Caki2 (cell line): Measurements from ENCODE around the gene EBF3. TPM values are rescaled to one million over a fixed set of nuclear protein-coding genes. Genes with fewer than 3 reads are reported as not detected.
A peak's percentile ranks its signal among the peaks of the same experiment; 100 is the strongest.

Experiments used
- DNase-seq: peaks from one replicate; pipeline ENCODE4 v3.0.0-alpha.2; 2015; ENCODE audit warnings: low read depth
- in situ Hi-C: cut with HindIII; loops from 2 replicates; pipeline ENCODE4 v1.10.0; 2016; ENCODE audit warnings: low sequenced_read_pairs, low pct_unique_long_range_greater_than_20kb, mixed read lengths
- total RNA-seq: library from RNA; depleted of rRNA; stranded (reverse); fragments of >200 nt; shearing (Covaris generic); gene quantifications from 2 replicates; pipeline ENCODE4 v1.2.3, GENCODE V29; 2014; ENCODE audit warnings: low replicate concordance

EBF3 gene
- total RNA-seq, 1 experiment from 2014 or later = not detected

DNA sequence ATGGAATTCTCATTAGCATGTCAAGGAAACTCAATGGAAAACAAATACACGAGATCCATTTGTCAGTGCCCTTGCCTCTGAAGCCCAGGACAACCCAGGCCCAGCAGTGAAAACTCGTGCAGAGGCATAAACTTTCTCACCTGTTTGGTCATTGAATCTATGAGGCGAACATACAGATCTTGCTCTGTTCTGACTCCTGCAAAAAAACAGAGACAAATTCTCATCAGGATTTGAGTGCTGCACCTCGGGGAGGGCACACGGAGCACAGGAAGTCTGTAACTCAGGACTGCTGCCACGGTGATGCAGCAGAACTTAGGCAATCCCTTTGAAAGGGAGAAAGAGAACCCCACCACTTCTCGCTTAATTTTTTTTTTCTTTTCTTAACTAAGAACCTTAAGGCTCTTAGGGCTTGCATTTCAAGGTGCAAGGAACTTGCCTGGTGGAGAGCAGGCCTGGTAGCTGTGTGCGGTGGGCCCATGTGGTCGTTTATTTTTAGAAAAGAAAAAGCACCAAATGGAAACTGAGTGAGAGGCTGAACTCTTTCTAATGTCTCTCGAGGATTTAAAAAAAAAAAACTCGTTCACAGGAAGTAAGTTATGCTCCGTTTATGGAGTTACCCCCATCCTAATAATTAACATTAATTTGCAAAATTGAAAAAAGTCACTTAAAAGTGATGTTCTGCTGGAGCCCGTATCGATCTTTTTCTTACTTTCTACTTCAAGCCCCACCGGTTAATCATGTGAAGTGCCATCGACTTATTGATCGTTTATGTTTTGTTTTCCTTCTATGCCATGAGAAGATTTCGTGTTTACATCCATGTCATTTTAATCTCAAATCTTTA, 1.8 kb downstream of the EBF3 start:
- in situ Hi-C loops = no loop called here
- no peak for DNase-seq

DNA sequence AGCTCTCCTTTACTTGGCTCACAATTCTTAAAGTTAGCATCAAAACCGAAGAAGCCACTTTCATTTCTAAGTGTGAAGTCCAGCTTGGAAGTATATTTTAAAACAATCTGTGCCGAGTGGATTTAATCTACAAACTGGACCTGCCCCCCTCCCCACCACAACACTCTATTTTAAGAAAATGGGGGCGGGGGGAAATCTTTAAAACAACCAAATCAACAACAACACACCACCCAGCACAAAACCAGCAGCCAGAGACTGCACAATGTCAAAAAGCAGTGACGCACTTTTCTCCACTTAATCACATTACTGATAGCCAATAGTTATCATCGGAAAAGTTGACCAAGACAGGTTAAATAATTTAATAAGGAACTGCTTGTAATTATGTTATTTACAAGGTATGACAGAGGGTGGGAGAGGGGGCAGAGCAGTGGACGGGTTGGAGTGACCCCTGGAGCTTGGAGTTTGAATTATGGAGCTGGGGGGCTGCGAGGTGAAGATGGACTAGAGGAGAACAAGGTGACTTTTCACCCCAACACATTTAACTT, 2.8 kb downstream of the EBF3 start:
- DNase-seq = no peak
- in situ Hi-C loops = no loop called here

DNA sequence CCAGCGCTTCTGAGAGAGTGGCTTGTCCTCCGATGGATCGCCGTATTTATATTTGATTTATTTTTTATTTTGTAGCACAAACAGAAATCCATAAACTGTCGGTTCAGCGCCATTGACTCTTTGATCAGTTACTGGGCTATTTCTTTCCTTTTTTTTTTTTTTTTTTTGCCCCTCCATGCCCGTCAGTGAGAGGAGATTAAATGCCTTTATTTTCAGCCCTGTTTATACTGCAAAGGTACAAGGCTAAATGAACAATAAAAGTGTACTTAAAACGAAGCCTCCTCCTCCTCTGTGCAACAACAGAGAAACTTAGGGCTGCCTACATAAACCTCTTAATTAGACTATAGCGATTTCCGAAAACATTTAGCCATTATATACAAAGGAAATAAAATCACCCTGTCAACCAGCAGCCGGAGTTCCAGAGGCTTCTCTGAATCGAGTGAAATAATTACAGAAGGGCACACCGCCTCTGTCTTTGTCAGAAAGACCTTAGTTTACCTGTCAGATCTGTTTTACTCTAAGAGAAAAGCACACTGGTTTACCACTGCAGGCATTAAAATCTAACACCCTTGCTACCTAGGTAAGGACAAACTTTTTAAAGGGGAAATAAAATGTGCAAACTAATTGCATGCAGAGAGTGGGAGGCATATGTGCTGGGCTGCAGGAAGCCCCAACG, 3.5 kb downstream of the EBF3 start:
- DNase-seq = no peak
- in situ Hi-C loops = no loop called here

DNA sequence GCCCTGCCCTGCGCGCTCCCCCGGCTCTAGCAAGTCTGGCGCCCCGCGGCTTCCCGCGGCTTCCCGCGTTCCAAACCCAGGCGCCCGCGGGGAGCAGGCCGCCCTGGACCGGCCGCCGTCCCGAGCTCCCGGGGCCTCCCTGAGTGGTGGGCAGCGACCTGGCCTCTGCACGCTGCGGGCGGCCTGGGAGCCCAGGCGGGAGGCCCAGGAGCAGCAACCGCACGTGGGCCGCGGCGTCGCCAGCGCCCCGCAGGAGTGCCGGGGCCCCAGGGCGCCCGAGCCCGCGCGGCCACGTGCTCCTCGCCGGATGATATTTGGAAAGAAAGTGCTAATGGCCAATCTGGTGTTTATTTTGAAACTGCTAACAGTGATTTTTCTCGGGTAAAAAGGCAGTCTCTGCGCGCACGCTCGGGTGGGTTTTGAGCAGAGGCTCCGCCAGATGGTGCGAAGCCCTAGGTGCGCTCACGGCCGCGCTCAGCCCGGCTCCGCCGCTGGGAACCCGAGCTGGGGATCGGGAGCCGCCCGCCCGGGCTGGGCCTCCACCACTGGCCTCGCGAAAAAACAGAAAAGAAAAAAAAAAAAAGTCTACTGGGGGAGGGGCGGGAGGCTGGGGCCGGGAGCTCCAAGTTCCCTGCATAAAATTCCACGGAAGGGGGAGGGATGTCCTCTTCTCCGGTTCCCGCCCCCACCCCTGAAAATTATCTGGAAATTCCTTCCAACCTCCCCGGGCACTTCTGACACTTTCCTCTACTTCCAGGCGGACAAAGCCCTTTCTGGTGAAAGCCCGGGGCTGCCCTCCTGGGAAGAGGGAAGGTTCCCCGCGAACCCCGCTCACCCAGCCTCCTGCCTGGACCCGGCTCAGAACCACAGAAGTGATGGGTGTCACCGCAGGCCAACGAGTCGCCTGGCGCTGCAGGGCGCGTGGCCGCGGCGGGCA, 4.3 kb downstream of the EBF3 start:
- DNase-seq = no peak
- in situ Hi-C loops = no loop called here

DNA sequence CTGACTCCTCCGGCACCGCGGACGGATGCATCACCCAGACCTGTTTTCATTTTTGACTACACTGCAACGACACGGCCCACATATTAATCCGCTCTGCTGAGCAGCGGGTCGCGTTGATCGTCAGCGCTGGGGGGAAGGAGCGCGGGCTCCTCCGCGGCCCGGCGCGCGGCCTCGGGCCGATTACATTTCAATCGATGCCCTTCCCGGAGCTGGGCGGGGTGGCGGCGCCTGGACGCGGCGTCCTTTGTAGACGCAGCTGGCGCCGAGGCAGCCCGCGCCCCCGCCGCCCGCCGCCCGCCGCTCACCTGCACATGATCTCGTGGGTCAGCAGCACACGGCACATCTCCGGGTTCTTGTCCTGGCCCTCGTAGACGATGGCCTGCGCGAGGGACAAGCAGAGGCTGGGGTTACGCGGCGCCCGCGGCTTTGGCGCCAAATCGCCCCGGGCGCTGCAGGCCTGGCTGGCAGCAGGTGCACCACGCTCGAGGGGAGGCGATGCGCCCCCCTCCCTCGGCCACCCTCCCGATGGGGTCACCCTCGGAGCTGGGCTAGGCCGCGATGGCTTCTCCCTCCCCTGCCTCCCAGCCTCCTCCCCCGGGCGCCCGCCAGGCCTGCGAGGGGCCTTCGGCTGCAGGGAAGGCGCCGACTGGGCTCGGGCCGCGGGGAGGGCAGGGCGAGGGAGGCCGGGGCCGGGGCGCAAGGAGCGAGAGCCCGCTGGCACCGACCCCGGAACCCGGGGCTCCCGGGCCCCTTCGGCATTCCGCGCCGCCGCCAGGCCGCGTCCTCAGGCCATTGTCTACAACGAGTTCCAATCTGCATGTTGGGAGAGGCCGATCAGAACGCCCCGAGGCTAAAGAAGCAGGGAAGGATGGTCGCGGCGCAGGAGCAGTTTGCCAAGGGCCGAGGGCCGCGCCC, 5.2 kb downstream of the EBF3 start:
- no peak for DNase-seq
- in situ Hi-C loops = no loop called here

DNA sequence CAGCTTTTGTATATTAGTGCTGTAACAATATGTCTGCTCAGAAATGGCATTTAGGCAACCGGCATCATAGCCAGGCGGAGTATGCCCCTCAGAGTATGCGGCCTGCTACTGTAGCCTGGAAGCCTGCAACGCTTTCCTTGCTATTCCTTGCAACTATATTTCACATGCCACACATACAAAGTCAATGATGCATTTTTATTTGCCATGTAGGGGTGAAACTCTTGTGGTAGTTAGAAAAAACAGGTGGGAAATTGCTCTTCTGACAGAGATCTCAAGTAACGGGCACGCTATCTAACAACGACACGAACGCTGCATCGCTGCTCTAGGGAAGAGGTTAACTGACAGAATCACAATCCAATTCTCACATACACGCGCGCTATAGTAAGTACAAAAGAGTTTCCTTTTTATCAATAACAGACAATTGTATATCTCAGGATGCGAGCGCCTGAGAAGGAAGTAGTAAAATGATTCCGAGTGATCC, 5.9 kb downstream of the EBF3 start:
- no peak for DNase-seq
- in situ Hi-C loops = no loop called here

DNA sequence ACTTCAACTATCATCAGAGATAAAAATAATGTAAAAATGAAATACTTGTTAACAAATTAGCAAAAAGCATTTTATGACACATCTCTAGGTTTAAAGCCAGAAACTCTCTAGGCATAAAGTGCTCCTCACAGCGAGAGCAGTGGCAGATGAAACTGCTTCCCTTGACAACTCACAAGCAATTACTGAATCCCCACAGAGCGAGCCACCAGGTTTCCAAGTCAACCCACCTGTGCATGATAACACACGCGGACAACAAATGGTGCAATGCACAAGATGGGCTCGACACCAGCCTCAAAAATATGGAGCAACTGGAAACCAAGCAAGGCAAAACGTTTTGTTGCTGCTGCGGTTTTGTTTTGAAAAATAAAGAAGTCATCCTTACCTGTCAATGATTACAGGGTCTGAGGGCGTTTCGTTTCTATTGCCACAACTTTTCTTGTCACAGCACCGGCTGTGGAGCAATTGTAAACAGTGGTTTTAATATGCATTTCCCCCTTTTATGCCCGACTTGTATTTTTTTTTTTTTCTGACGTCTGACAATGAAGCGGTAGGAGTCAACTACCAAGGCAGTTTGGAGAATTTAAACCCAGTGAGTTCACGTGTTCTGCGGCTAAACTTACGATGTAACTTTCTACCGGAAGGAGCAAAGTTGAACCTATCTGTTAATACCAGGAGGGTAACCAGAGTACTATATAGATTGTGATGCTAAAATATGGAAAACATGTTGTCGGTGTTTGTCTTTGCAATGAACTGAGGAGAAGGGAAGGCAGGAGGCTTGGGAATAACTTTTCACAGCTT, 7.0 kb downstream of the EBF3 start:
- in situ Hi-C loops = no loop called here
- no peak for DNase-seq

DNA sequence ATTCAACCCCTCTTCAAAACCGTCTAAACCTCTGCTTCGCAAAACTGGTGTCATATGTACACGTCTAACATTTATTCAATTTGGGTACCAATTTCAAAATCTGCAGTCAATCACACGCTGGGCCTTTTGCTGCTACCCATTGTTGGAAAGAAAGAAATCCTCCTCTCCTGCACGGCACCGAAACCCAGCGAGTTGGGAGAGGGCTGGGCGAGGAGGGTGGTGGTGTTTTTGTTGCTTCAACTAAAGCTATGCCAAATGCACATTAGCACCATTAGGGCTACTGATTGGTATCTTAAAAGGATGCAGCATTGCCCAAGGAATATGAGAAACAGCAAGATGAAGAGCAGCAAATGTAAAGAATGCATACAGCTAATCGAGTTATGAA, 7.8 kb downstream of the EBF3 start:
- in situ Hi-C loops = no loop called here

DNA sequence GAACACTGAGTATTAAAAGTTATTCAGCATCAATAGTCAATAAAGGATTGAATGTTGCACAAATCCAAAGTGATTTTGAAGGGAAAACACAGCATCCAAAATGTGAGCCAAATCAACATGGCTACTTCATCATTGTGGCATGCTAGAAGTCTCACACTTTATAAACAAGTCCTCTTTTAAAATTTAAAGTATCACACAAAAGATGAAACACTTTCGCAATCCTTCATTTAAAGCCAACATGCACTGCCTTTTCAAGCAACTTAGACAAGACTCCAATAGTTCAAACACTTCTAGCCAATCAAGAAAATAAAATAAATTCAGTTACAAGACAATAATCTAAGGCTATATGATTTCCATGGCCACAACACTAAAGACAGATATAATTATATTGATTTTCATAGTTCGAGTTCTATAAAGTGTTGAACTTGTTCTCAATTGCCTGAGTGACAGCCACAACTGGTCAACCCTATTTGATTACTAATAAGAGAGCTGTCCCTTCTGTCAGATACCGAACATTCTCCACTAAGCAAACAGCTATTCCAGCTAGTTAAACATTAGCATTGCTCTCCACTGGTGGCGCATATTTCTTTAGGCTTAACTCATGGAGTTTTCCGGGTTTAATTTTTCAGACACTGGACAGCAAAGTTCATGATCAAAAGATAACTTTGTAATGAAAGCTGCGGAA, 8.3 kb downstream of the EBF3 start:
- in situ Hi-C loops = no loop called here
- DNase-seq = peak; percentile 53

More for the DNA sequence above, 7.8 kb downstream of the EBF3 start:
- DNase-seq = no peak

DNA sequence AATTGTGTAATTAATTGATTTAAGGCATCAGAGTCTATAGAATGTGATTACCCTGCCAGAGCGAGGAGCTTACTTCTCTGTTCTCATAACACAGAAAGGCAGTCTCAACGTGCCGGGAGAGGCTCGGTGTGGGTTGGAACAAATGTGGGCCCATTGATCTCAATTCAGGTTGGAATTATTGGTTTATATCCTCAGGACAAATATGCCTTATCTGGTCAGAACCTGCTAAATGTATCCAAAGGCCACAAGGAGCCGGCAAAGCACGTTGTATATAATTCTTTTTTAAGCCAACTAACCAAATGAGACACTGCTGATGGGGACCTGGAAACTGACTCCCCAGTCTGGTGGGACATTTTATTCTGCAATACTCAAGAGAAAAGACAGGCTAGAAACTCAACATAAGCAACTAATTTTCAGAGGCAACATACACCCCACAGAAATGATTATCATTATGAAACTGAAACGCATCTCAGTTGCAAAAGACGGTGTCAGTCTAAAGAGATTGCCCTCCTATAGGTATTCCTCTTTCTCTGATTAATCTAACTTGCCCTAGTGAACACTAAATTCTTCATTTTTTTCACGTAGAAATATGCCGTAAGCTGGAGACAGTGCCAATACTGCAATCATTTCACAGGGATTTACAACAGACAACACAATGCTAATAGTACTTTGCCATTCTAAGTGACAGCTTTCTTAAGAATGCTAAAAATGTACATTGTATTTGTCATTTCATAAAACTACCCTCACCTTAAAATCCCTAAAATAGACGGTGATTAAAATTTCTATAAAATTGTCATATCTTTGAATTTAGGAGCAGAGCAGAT, 9.4 kb downstream of the EBF3 start:
- in situ Hi-C loops = no loop called here
- DNase-seq = no peak

DNA sequence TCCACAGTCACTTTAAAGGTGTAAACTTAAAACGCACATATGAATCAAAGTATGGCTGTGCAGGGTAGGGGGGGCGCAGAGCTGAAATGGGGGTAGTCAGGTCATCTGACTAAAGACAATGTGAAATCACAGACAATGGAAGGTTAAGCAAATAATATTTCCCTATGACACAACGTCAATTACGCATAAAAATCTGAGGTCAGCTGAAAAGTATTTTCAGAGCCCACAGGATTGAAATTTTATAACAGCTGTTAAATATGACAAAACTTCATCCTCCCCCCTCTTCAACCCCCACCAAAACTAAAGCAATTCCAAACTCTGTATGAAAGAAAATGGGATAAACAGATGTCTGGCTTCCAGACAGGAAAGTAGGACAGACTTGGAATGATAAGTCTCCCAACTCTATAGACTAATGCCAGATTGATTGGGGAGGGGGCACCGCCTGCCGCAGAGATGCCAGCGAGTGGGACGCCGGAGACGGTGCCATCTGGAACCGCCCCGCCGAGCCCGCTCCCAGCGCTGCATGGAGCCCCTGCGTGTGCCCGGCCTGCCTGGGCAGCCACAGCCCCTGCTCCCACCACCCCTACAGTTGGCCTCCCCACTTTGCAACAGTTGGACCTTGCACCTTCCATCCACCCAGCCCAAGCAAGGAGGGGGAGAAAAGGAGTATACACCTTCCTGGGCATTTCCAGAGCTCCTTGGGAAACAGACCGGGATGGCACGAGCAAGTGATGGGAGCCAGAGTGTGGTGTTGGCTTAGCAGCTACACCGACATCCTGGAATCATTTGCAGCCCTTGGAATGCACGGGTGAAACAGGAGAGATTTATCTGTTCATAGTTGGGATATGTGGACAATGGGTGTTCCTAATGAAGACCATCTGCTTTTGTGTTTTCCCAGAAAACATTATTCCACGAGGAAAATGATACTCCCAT, 10.7 kb downstream of the EBF3 start:
- in situ Hi-C loops = no loop called here
- DNase-seq = no peak

DNA sequence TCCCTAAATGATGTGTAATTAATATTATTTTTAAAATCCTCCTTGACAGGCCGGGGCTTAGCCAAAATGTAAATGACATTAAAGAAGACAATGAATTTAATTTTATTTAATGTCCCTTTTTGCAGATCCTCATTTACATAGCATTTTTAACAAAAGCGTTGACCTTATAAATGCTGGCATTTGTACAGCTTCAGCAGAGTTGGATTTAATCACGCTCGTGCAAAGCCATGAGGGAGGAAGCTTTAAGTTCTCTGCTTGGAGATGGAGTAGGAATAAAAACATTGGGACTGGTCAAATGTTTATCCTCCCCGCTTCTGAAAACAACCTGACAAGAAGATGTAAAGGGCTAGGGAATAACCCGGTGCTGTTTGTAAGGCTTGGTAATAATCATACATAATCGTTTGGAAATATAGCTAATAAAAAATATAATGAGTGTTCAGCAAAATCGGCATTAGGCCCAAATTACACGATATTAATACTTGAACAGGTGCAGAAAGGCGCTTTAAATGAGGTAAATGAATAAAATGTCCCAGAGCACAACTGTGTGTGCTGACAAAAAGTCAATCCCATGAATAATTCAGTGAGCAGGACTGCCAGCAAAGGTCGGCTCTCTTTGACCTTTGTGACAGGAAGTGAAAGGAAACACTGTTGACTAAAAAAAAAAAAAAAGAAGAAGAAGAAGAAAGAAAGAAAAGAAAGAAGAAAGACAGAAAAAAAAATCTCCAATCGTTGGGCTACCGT, 11.5 kb downstream of the EBF3 start:
- no peak for DNase-seq
- in situ Hi-C loops = no loop called here

DNA sequence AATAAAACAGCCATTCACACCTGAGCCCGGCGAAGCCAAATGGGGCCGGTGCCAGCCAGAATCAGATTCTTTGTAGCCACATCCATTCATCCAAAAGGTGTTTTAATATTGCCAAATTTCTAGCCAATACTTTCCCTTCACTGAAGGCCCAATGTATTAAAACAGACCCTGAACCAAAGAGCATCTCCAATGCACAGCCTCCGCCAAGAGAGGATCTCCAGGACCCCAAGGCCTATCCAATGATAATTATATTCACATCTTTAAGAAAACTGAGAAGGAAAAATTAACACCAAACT, 12.2 kb downstream of the EBF3 start:
- no peak for DNase-seq
- in situ Hi-C loops = no loop called here
